ENCODE results near the gene HS3ST3B1.

DNA sequence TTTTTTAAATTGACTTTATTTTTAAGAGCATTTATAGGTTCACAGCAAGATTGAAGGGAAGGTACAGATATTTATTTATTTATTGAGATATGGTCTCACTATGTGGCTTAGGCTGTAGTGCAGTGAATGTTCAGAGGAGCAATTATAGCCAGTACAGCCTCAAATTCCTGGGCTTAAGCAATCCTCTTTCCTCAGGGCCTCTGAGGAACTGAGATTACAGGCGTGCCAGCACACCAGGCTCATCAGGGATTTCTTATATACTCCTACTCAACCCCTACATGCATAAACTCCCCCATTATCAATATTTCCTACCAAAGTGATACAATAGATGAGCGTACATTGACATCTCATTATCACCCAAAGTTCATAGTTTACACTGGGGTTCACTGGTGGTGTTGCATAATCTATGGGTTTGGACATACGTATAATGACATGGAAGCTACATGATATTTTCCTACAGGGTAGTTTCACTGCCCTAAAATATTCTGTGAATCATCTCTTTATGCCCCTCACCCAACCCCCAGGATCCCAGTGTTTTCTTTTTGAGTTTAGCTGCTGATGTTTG is 33.5 kb downstream of the HS3ST3B1 start:
- TF ChIP-seq POLR2A (IDR thresholded peaks at IDR 0.05) (no peak), CTCF (IDR thresholded peaks at IDR 0.05) (no peak)
